NB4 (cell line): ENCODE measurements around the gene KYNU.
A peak's percentile ranks its signal among the peaks of the same experiment; 100 is the strongest.
"Not testable (repeated sequence)": the region's sequence is repeated elsewhere in the genome, so short reads cannot be mapped to it uniquely, and the experiment has no call there.

Source experiments
- DNase-seq: peaks from one replicate; pipeline ENCODE4 v3.0.0; 2010; ENCODE audit warnings: low read depth
- H3K4me3 ChIP-seq: one replicate; pipeline ENCODE4 v1.5.1; 2011; ENCODE audit warnings: mild to moderate bottlenecking, low read depth, low read length, moderate library complexity
- CTCF ChIP-seq: IDR thresholded peaks from one replicate; pipeline ENCODE4 v1.5.1; 2012; ENCODE audit warnings: low read depth, low read length
- MAX ChIP-seq: IDR thresholded peaks from 2 replicates; pipeline ENCODE4 v1.6.1; 2011; ENCODE audit warnings: low read depth, low read length
- MYC ChIP-seq: IDR thresholded peaks from 2 replicates; pipeline ENCODE4 v1.6.1; 2011; ENCODE audit warnings: low read depth, low read length
- POLR2A ChIP-seq: IDR thresholded peaks from 2 replicates; pipeline ENCODE4 v1.6.1; 2011; ENCODE audit warnings: mild to moderate bottlenecking; ENCODE audit not compliant: insufficient read length; ENCODE audit errors: extremely low read depth

KYNU gene

GRCh38 chr2:143083636-143084035 lies 206.2 kb downstream of the KYNU start:
- DNase-seq = peak; percentile 68
- TF ChIP-seq MYC = peak; percentile 26; the same call in 1 of the 2 replicates
- no peak for TF ChIP-seq POLR2A
- no peak overlapping the region for H3K4me3 ChIP-seq

- DNase-seq = no peak
- no peak overlapping the region for H3K4me3 ChIP-seq
- TF ChIP-seq CTCF = no peak
- TF ChIP-seq POLR2A = no peak
- no peak for TF ChIP-seq MYC
- TF ChIP-seq MAX = no peak
Measured at GRCh38 chr2:143084462-143084861, 207.0 kb downstream of the KYNU start.

GRCh38 chr2:143085125-143085784 lies 207.8 kb downstream of the KYNU start:
- no peak overlapping the region for H3K4me3 ChIP-seq
- TF ChIP-seq MYC (no peak), POLR2A (no peak), CTCF (no peak), MAX (no peak)
- no peak for DNase-seq

GRCh38 chr2:143087033-143087432 lies 209.6 kb downstream of the KYNU start:
- no peak for TF ChIP-seq CTCF
- no peak for TF ChIP-seq MAX
- TF ChIP-seq MYC = no peak
- TF ChIP-seq POLR2A = no peak
- no peak for DNase-seq
- no peak overlapping the region for H3K4me3 ChIP-seq

- no peak for TF ChIP-seq MYC
- no peak for TF ChIP-seq MAX
- TF ChIP-seq CTCF = no peak
- TF ChIP-seq POLR2A = no peak
- DNase-seq = no peak
- no peak overlapping the region for H3K4me3 ChIP-seq
Measured at GRCh38 chr2:143088388-143088787, 210.9 kb downstream of the KYNU start.

- H3K4me3 ChIP-seq, DNase-seq: not testable (repeated sequence)
Measured at GRCh38 chr2:143089520-143089919, 212.1 kb downstream of the KYNU start.
